GM21526 (cell line): ENCODE results near the gene MTOR.
"Not testable (repeated sequence)": the region's sequence is repeated elsewhere in the genome, so short reads cannot be mapped to it uniquely, and the experiment has no call there.

Experiments
- ATAC-seq: cut with Tn5 transposase; IDR thresholded peaks from one replicate; pipeline ENCODE4 v1.9.1; 2021; ENCODE audit warnings: moderate library complexity; ENCODE audit not compliant: unreplicated experiment, low FRiP score

MTOR gene

GRCh38 chr1:11281518-11282331 lies 19.4 kb upstream of the MTOR start:
- ATAC-seq = no peak

- no peak for ATAC-seq
Measured at GRCh38 chr1:11280719-11281376, 18.5 kb upstream of the MTOR start.

GRCh38 chr1:11279630-11280029 lies 17.3 kb upstream of the MTOR start:
- ATAC-seq = no peak

DNA sequence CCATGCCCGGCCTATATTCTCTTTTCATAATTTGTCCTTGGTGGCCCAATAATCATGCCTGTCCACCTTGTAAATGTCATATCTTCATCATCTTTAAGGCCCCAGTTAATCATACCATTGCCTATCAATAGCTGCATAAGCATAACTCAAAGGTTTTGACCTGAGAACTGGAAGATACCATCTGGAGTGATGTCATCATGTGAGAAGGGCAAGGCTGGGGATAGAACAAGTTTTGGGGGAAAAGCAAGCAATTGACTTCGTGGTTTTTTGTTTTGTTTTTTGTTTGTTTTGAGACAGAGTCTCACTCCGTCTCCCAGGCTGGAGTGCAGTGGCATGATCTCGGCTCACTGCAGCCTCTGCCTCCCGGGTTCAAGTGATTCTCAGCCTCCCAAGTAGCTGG lies 16.8 kb upstream of the MTOR start:
- ATAC-seq = no peak

- ATAC-seq = peak; percentile 44
Measured at GRCh38 chr1:11273595-11274234, 11.4 kb upstream of the MTOR start.

- ATAC-seq = peak; percentile 73
Measured at GRCh38 chr1:11272832-11273594, 10.7 kb upstream of the MTOR start, which contains the start of gene UBIAD1. TSS of gene UBIAD1 (plus strand) at chr1:11273198. CDS start at chr1:11273532, 334 bp downstream.

- ATAC-seq = peak; percentile 2
Measured at GRCh38 chr1:11272544-11272831, 10.1 kb upstream of the MTOR start.

GRCh38 chr1:11267350-11268337 lies 5.3 kb upstream of the MTOR start:
- not testable (repeated sequence) for ATAC-seq

DNA sequence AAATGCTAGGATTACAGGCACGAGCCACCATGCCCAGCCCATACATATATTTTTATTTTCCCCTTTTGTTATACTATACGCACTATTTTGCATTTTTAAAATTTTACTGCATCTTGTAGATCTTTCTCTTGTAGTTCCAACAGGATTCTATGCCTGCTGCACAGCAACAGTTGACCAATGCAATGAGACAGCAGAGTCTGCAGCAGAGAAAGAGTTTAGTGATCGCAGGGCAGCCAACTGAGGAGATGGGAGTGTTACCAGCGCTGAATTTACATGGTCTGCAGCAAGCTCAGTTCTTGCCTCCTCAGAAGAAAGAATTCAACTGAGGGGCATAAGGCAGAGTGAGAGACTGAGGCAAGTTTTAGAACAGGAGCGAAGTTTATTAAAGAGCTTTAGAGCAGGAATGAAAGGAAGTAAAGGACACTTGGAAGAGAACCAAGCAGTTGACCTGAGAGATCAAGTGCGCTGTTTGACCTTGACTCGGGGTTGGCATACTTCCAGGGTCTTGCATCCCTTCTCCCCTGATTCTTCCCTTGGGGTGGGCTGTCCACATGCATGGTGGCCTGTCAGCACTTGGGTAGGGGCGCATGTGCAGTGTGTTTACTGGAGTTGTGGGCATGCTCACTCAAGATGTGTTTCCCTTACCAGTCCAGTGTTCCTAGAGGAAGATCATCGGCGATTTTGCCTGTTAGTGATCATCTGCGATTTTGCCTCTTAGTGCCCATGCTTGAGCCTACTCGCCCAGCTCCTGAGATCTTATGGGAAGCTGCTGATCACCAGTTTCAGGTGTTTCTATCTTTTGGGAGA lies 4.1 kb upstream of the MTOR start:
- ATAC-seq = no peak

DNA sequence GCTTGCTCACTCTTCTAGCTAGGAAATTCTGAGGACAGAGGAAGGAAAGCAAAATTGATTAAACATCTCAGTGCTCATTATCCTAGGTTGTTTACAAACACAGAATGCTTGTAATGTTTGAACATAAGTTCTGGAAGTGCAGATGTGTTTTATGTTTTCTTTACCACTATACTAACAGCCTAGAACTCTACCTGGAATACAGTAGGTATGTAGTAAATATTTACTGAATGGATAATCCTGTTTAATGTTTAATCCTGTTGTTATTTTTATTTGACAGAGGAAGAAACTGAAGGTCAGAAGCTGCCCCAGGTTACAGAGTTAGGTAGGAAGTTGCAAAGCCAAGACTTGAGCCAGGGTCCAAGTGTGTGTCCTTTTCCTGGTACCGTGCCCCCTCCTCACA lies 6.1 kb downstream of the MTOR start:
- ATAC-seq = no peak

DNA sequence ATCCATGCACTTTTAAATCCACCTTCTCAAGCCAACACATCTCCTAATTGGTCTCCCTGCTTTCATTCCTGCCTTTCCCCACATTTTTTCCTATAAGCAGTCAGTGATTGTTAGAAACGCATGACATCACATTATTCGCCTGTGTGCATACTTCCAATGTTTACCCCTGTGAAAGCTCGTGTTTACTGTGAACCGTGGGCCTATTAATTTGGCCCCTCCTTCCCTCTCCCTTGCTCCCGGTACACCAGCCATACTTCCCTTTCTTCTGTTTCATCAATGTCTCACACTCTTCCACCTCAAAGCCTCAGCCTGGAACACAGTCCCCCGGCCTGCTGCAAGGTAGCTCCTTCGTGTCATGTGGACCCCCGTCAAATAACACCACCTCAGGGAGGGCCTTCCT lies 9.1 kb downstream of the MTOR start:
- ATAC-seq = no peak

DNA sequence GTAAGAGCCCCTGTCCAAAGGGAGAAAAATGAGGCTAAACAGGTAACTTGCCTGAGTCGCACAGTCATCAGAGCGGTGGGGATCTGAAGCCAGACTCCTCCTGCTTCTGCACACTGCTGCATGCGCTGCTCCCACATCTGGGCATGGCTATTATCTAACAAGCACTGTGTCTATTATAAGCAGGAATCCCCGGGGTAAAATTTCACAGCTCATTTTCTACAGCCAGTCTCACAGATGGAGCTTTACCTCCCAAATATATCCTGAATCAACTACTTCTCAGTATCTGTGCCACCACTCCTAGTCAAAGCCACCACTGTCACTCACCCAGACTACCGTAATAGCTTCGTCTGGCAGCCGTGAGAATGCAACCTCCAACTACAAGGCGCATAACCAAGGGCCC lies 9.8 kb downstream of the MTOR start:
- no peak for ATAC-seq

DNA sequence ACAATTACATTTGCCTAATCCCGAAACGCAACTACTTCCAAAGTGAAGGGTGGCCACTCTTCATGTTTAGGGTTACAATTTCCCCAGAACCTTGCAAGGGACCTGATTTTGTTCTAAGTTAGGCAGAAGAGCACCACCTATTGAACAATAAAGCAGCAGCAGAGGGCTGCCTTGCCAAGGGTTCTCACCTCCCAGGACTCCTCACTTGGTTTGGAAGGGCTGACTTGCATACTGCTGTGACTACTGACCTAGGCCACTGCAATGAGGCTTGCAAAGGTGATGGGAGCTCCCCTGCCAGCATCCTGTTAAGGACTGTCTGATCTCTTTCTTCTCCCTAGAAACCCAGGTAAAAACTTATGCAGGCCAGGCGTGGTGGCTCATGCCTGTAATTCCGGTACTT lies 14.2 kb downstream of the MTOR start:
- ATAC-seq = no peak

- ATAC-seq = no peak
Measured at GRCh38 chr1:11245904-11246719, 16.2 kb downstream of the MTOR start.

GRCh38 chr1:11245248-11245647 lies 17.1 kb downstream of the MTOR start:
- no peak for ATAC-seq

GRCh38 chr1:11238311-11238710 lies 24.0 kb downstream of the MTOR start:
- ATAC-seq = no peak

- ATAC-seq = no peak
Measured at GRCh38 chr1:11237356-11237755, 25.0 kb downstream of the MTOR start.

GRCh38 chr1:11233208-11233607 lies 29.1 kb downstream of the MTOR start:
- ATAC-seq = no peak
